Activated CD4-positive, alpha-beta T cell treated with anti-CD3 and anti-CD28 coated beads, Interleukin-2, amount 50 U/mL, for 16 hours (primary cell): Measurements from ENCODE around the gene SPINK2.

Experiments used
- DNase-seq: peaks from one replicate; pipeline ENCODE4 v3.0.0-alpha.2; 2020

Gene SPINK2

GRCh38 chr4:56821381-56822243 lies at the start of gene SPINK2:
Gene SPINK2 (minus strand): TSS chr4:56821701. CDS start chr4:56821662, 39 bp downstream.
- DNase-seq, result peak; percentile 49

- DNase-seq, result no peak
Observed at GRCh38 chr4:56870946-56871345, 49.4 kb upstream of the SPINK2 start.

- peak; percentile 58 for DNase-seq
Observed at GRCh38 chr4:56863441-56864139, 42.1 kb upstream of the SPINK2 start.

GRCh38 chr4:56861360-56861759 lies 39.9 kb upstream of the SPINK2 start:
- no peak for DNase-seq

GRCh38 chr4:56860781-56861180 lies 39.3 kb upstream of the SPINK2 start:
- DNase-seq, result peak; percentile 49

GRCh38 chr4:56859841-56860240 lies 38.3 kb upstream of the SPINK2 start:
- no peak for DNase-seq

GRCh38 chr4:56857601-56858309 lies 36.3 kb upstream of the SPINK2 start:
- no peak for DNase-seq

- no peak for DNase-seq
Observed at GRCh38 chr4:56856656-56857055, 35.2 kb upstream of the SPINK2 start.

GRCh38 chr4:56850910-56851309 lies 29.4 kb upstream of the SPINK2 start:
- DNase-seq, result no peak

GRCh38 chr4:56844802-56845580 lies 23.5 kb upstream of the SPINK2 start:
- no peak for DNase-seq

- DNase-seq, result no peak
Observed at GRCh38 chr4:56843421-56843899, 22.0 kb upstream of the SPINK2 start.

- DNase-seq, result no peak
Observed at GRCh38 chr4:56840559-56840958, 19.1 kb upstream of the SPINK2 start.

GRCh38 chr4:56828784-56829535 lies 7.5 kb upstream of the SPINK2 start:
- peak; percentile 46 for DNase-seq

- DNase-seq, result no peak
Observed at GRCh38 chr4:56823933-56824600, 2.6 kb upstream of the SPINK2 start.

GRCh38 chr4:56818797-56819196 lies 2.7 kb downstream of the SPINK2 start:
- DNase-seq, result no peak

GRCh38 chr4:56817840-56818491 lies 3.5 kb downstream of the SPINK2 start:
- DNase-seq, result peak; percentile 66

GRCh38 chr4:56806666-56807065 lies 14.8 kb downstream of the SPINK2 start:
- no peak for DNase-seq

- peak; percentile 69 for DNase-seq
Observed at GRCh38 chr4:56804551-56804950, 16.9 kb downstream of the SPINK2 start.

GRCh38 chr4:56803471-56803870 lies 18.0 kb downstream of the SPINK2 start:
- DNase-seq, result peak; percentile 52
